ENCODE results near the gene ZNF134.

ZNF134 gene

GRCh38 chr19:57641715-57642234 is 27.7 kb downstream of the ZNF134 start:
- DNase-seq: no peak

GRCh38 chr19:57642396-57643046 is 28.5 kb downstream of the ZNF134 start:
- DNase-seq: no peak

GRCh38 chr19:57643734-57644133 is 29.7 kb downstream of the ZNF134 start:
- no peak for DNase-seq

GRCh38 chr19:57648331-57649003 is 34.4 kb downstream of the ZNF134 start:
- DNase-seq: no peak

GRCh38 chr19:57651654-57651996 is 37.6 kb downstream of the ZNF134 start:
- DNase-seq: no peak

GRCh38 chr19:57653689-57654088 is 39.6 kb downstream of the ZNF134 start:
- DNase-seq: no peak

- DNase-seq: no peak
Observed at GRCh38 chr19:57655443-57655842, 41.4 kb downstream of the ZNF134 start.

- DNase-seq: no peak
Observed at GRCh38 chr19:57656346-57656745, 42.3 kb downstream of the ZNF134 start.

GRCh38 chr19:57664269-57665127 is 50.5 kb downstream of the ZNF134 start:
- DNase-seq: no peak

GRCh38 chr19:57665261-57665806 is 51.3 kb downstream of the ZNF134 start:
- DNase-seq: no peak

GRCh38 chr19:57667228-57667627 is 53.2 kb downstream of the ZNF134 start:
- DNase-seq: no peak

GRCh38 chr19:57668635-57669034 is 54.6 kb downstream of the ZNF134 start, which contains the start of gene ZSCAN4:
Gene ZSCAN4 (plus strand): TSS chr19:57668935. CDS start chr19:57676146, 7,211 bp downstream.
- DNase-seq: no peak

- DNase-seq: no peak
Observed at GRCh38 chr19:57671124-57671895, 57.3 kb downstream of the ZNF134 start.

GRCh38 chr19:57672466-57672865 is 58.4 kb downstream of the ZNF134 start:
- DNase-seq: no peak

All from inflammatory macrophage treated with lipopolysaccharide for 4 hours (primary cell).